ENCODE data around the gene FSTL4.
"Not testable (repeated sequence)": the region's sequence is repeated elsewhere in the genome, so short reads cannot be mapped to it uniquely, and the experiment has no call there.

The FSTL4 gene

GRCh38 chr5:133406977-133407632, 205.2 kb downstream of the FSTL4 start:
- no peak for DNase-seq (ENCODE audit: low read depth in 1 of 2, low spot score in 1 of 2)

- no peak for DNase-seq (ENCODE audit: low read depth in 1 of 2, low spot score in 1 of 2)
These were observed 205.9 kb downstream of the FSTL4 start for GRCh38 chr5:133406208-133406976.

- DNase-seq (ENCODE audit: low read depth in 1 of 2, low spot score in 1 of 2) = no peak
These were observed 206.9 kb downstream of the FSTL4 start for GRCh38 chr5:133405275-133406034.

- no peak for DNase-seq (ENCODE audit: low read depth in 1 of 2, low spot score in 1 of 2)
These were observed 207.6 kb downstream of the FSTL4 start for GRCh38 chr5:133404724-133405123.

- DNase-seq (ENCODE audit: low read depth in 1 of 2, low spot score in 1 of 2) = no peak
These were observed 208.5 kb downstream of the FSTL4 start for GRCh38 chr5:133403741-133404364.

GRCh38 chr5:133402775-133403174, 209.6 kb downstream of the FSTL4 start:
- no peak for DNase-seq (ENCODE audit: low read depth in 1 of 2, low spot score in 1 of 2)

- no peak for DNase-seq (ENCODE audit: low read depth in 1 of 2, low spot score in 1 of 2)
These were observed 210.5 kb downstream of the FSTL4 start for GRCh38 chr5:133401731-133402347.

- DNase-seq (ENCODE audit: low read depth in 1 of 2, low spot score in 1 of 2) = no peak
These were observed 211.4 kb downstream of the FSTL4 start for GRCh38 chr5:133400831-133401351.

GRCh38 chr5:133400120-133400519, 212.2 kb downstream of the FSTL4 start:
- DNase-seq (ENCODE audit: low read depth in 1 of 2, low spot score in 1 of 2) = no peak

- no peak for DNase-seq (ENCODE audit: low read depth in 1 of 2, low spot score in 1 of 2)
These were observed 213.0 kb downstream of the FSTL4 start for GRCh38 chr5:133399247-133399891.

- no peak for DNase-seq (ENCODE audit: low read depth in 1 of 2, low spot score in 1 of 2)
These were observed 213.7 kb downstream of the FSTL4 start for GRCh38 chr5:133398646-133399101.

GRCh38 chr5:133397990-133398645, 214.2 kb downstream of the FSTL4 start:
- DNase-seq (ENCODE audit: low read depth in 1 of 2, low spot score in 1 of 2) = no peak

GRCh38 chr5:133397348-133397747, 215.0 kb downstream of the FSTL4 start:
- no peak for DNase-seq (ENCODE audit: low read depth in 1 of 2, low spot score in 1 of 2)

- DNase-seq (ENCODE audit: low read depth in 1 of 2, low spot score in 1 of 2) = no peak
These were observed 215.5 kb downstream of the FSTL4 start for GRCh38 chr5:133396814-133397213.

- DNase-seq (ENCODE audit: low read depth in 1 of 2, low spot score in 1 of 2) = no peak
These were observed 216.1 kb downstream of the FSTL4 start for GRCh38 chr5:133396187-133396741.

GRCh38 chr5:133395207-133395606, 217.1 kb downstream of the FSTL4 start:
- not testable (repeated sequence) for DNase-seq (ENCODE audit: low read depth in 1 of 2, low spot score in 1 of 2)

- DNase-seq (ENCODE audit: low read depth in 1 of 2, low spot score in 1 of 2) = not testable (repeated sequence)
These were observed 217.9 kb downstream of the FSTL4 start for GRCh38 chr5:133394477-133394817.

GRCh38 chr5:133393776-133394476, 218.4 kb downstream of the FSTL4 start:
- DNase-seq (ENCODE audit: low read depth in 1 of 2, low spot score in 1 of 2) = no peak

GRCh38 chr5:133392448-133392847, 219.9 kb downstream of the FSTL4 start:
- DNase-seq (ENCODE audit: low read depth in 1 of 2, low spot score in 1 of 2) = no peak

Data from activated T-helper 1 cell treated with anti-CD3 and anti-CD28 coated beads, Interleukin-2, amount 50 U/mL, for 16 hours (primary cell).